Measurements from ENCODE around the gene RAPGEF3. TPM values are rescaled to one million over a fixed set of nuclear protein-coding genes. Genes with fewer than 3 reads are reported as not detected.

The RAPGEF3 gene
- total and polyA plus RNA-seq, 9 donors, result 16.9 to 132 (median 83.5) TPM

DNA sequence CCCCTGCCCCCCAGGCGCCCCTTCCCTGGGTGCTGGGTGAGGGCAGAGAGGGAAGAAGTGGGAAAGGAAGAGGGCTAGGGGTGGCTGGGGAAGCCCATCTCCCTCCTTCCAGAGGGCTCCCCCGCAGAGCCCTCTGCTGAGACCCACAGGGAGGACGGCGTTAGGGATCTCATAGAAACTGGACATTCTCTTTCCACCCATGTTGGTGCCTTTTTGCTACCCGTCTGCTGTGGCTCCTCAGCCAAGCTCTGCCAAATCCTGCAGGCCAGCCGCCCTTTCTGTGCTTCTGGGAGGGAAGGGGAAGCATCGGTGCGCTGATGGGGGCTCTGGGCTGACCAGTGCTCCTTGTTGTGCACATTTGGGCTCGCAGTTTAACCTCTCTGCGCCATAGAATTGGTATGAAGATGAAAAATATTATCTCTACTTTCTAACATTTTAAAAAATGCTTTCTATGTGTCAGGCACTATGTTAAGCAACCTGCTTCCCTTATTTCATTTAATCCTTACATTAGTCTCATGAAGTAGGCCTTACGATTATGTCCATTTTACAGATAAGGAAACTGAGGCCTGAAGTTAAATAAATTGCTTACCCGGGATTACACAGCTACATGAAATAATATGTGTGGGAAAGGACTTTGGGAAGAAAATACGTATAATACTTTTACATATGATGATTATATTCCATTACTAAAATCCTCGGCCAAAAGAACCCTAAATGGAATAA lies 15.3 kb upstream of the RAPGEF3 start:
- intact Hi-C loops (cut with DNase I), result no loop called here
- peak in 1 of 5 donors; percentile 38 for DNase-seq
- peaks cover 35% of the 10 kb centered on the region for H3K4me1 ChIP-seq (ENCODE audit: insufficient read depth)
- no peaks in the 10 kb centered on the region for H3K27me3 ChIP-seq
- no peaks in the 10 kb centered on the region for H3K9me3 ChIP-seq
- no peaks in the 10 kb centered on the region for H3K36me3 ChIP-seq
- H3K4me3 ChIP-seq, result peak overlapping the region; percentile 61
- H3K27ac ChIP-seq, result peak overlapping the region; percentile 76
- 55 to 56% (median 55%) methylated on average over 14 of the region's 14 CpGs for WGBS, 3 donors
- TF ChIP-seq EP300 (IDR thresholded peaks at IDR 0.05), result no peak
- TF ChIP-seq POLR2A (IDR thresholded peaks at IDR 0.05), result no peak
- TF ChIP-seq, protein P1, sequence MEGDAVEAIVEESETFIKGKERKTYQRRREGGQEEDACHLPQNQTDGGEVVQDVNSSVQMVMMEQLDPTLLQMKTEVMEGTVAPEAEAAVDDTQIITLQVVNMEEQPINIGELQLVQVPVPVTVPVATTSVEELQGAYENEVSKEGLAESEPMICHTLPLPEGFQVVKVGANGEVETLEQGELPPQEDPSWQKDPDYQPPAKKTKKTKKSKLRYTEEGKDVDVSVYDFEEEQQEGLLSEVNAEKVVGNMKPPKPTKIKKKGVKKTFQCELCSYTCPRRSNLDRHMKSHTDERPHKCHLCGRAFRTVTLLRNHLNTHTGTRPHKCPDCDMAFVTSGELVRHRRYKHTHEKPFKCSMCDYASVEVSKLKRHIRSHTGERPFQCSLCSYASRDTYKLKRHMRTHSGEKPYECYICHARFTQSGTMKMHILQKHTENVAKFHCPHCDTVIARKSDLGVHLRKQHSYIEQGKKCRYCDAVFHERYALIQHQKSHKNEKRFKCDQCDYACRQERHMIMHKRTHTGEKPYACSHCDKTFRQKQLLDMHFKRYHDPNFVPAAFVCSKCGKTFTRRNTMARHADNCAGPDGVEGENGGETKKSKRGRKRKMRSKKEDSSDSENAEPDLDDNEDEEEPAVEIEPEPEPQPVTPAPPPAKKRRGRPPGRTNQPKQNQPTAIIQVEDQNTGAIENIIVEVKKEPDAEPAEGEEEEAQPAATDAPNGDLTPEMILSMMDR (IDR thresholded peaks at IDR 0.05), result no peak

DNA sequence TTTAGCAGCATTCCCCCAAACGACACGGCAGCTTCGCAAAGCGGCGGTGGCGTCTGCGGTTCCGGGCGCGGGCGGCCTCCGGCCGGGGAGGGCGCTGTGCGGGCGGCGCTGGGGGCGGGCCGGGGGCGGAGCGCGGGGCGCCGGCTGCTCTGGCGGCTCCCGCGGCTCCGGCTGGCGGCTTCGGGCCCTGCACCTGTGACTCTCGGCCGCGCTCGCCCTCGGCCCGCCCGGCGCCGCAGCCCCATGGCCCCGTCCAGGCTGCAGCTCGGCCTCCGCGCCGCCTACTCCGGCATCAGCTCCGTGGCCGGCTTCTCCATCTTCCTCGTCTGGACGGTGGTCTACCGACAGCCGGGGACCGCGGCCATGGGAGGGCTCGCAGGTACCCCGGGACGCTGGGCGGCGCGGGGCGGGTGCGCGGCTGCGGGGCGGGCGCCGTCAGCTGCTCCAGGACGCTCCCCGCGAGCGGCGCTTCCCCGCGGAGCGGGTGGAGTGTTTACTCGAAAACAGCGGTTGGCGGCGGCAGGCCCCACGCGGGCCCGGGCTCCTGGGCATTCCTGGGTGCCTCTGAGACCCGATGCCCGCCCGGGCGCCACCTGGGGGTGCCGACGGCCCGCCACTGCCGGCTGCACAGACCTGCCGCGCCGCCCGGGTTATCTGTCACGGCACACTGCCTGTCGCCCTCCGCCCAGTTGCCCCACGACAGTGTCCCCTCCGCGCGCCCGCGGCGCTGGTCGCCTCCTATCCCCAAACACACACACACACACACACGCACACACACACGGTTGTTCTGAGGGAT lies 14.6 kb upstream of the RAPGEF3 start, which contains the start of gene SLC48A1:
Gene SLC48A1 (plus strand): TSS at position 177 of the 796 bp plus-strand sequence. CDS start 67 bp downstream, at position 244.
- Histone ChIP-seq H3K27me3 (no peaks in the 10 kb centered on the region), H3K9me3 (no peaks in the 10 kb centered on the region), H3K36me3 (no peaks in the 10 kb centered on the region), H3K27ac (peak within 1 kb of the TSS; percentile 76), H3K4me3 (peak within 1 kb of the TSS; percentile 61), H3K4me1 (ENCODE audit: insufficient read depth) (peaks cover 39% of the 10 kb centered on the region)
- DNase-seq, result peak; percentile 73 to 87 (median 82)
- 0 to 1% (median 1%) methylated on average over 44 to 106 of the region's 106 CpGs for WGBS, 3 donors
- intact Hi-C loops (cut with DNase I), result no loop called here
- no peak for TF ChIP-seq EP300 (IDR thresholded peaks at IDR 0.05)
- TF ChIP-seq POLR2A (IDR thresholded peaks at IDR 0.05), result peak; percentile 77
- TF ChIP-seq, protein P1 (IDR thresholded peaks at IDR 0.05), result peak in 2 of 3 donors; percentile 11 to 33

DNA sequence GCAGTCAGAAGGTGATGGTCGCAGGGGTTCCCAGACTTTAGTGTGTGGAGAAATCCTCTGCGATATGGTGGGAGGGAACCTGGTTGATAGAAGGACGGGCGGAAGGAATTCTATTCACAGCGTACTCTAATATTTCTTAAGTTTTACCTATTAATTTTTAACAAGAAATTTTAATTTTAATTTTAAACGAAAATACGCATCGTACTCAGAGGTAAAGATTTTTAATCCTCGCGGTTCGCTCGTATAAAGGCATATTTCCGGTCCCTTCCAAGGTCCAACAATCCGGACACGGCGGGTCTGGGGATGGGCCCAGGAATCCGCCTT lies 14.0 kb upstream of the RAPGEF3 start:
- H3K36me3 ChIP-seq, result no peaks in the 10 kb centered on the region
- DNase-seq, result no peak
- H3K9me3 ChIP-seq, result no peaks in the 10 kb centered on the region
- 10 to 14% (median 12%) methylated on average over 17 of the region's 17 CpGs for WGBS, 3 donors
- no peaks in the 10 kb centered on the region for H3K27me3 ChIP-seq
- peak overlapping the region in 1 of 2 donors; percentile 76 for H3K27ac ChIP-seq
- H3K4me3 ChIP-seq, result peak overlapping the region; percentile 61
- TF ChIP-seq, protein P1 (IDR thresholded peaks at IDR 0.05), result no peak
- TF ChIP-seq POLR2A (IDR thresholded peaks at IDR 0.05) (no peak), EP300 (IDR thresholded peaks at IDR 0.05) (no peak)
- intact Hi-C loops (cut with DNase I), result no loop called here
- H3K4me1 ChIP-seq (ENCODE audit: insufficient read depth), result peaks cover 37% of the 10 kb centered on the region

DNA sequence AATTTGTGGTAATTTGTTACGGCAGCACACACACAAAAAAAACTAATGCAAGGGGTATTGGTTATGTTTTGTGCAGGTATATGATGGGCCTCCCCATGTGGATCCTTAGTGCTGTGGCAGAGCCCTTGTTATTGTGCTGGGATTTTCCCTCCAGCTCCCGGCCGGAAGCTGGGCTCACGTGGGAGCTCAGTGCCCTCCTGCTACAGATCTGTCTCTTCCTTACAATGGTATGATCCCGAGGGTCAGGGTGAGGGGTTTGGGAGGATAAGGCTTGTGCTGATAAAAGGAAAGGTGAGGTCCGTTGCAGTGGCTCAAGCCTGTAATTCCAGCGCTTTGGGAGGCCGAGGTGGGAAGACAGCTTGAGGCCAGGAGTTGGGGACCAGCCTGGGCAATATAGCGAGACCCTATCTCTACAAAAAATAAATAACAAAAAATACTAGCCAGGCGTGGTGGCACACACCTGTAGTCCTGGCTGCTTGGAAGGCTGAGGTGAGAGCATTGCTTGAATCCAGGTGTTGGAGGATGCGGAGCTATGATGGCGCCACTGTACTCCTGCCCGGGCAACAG lies 13.5 kb upstream of the RAPGEF3 start:
- no peak for TF ChIP-seq POLR2A (IDR thresholded peaks at IDR 0.05)
- TF ChIP-seq, protein P1 (IDR thresholded peaks at IDR 0.05), result no peak
- H3K4me3 ChIP-seq, result peak overlapping the region; percentile 61
- WGBS, 3 donors, result 82 to 85% (median 85%) methylated on average over 13 of the region's 13 CpGs
- H3K27ac ChIP-seq, result no peak overlapping the region
- no peak for DNase-seq
- H3K4me1 ChIP-seq (ENCODE audit: insufficient read depth), result peaks cover 37% of the 10 kb centered on the region
- H3K36me3 ChIP-seq, result no peaks in the 10 kb centered on the region
- no peaks in the 10 kb centered on the region for H3K9me3 ChIP-seq
- H3K27me3 ChIP-seq, result no peaks in the 10 kb centered on the region
- intact Hi-C loops (cut with DNase I), result no loop called here
